Measurements from ENCODE around the gene PTH2R.

- no peak for TF ChIP-seq POLR2A (IDR thresholded peaks at IDR 0.05; ENCODE audit: insufficient read depth in 1 of 2, low read depth in 2 of 2, low read length in 2 of 2)
- TF ChIP-seq, protein P1, sequence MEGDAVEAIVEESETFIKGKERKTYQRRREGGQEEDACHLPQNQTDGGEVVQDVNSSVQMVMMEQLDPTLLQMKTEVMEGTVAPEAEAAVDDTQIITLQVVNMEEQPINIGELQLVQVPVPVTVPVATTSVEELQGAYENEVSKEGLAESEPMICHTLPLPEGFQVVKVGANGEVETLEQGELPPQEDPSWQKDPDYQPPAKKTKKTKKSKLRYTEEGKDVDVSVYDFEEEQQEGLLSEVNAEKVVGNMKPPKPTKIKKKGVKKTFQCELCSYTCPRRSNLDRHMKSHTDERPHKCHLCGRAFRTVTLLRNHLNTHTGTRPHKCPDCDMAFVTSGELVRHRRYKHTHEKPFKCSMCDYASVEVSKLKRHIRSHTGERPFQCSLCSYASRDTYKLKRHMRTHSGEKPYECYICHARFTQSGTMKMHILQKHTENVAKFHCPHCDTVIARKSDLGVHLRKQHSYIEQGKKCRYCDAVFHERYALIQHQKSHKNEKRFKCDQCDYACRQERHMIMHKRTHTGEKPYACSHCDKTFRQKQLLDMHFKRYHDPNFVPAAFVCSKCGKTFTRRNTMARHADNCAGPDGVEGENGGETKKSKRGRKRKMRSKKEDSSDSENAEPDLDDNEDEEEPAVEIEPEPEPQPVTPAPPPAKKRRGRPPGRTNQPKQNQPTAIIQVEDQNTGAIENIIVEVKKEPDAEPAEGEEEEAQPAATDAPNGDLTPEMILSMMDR (CRISPR knock-in tag; IDR thresholded peaks at IDR 0.05): no peak
- no peak for TF ChIP-seq RAD21 (CRISPR knock-in tag; IDR thresholded peaks at IDR 0.05)
- no peak for TF ChIP-seq ZNF274 (CRISPR knock-in tag; IDR thresholded peaks at IDR 0.05)
Measured at GRCh38 chr2:208496129-208496528, 89.5 kb downstream of the PTH2R start.

Data from HepG2 (cell line).